OCI-LY7 (cell line): ENCODE results near the gene UBA1.

ENCODE experiments used
- EZH2phosphoT487 ChIP-seq: fragments of 200-600 bp; sonication (generic); IDR thresholded peaks from 2 replicates; pipeline ENCODE4 v1.6.1; 2018; ENCODE audit warnings: low read depth, borderline replicate concordance, mild to moderate bottlenecking, mixed run types, antibody characterized with exemption, low read length, moderate library complexity, mixed read lengths
- TF ChIP-seq, protein P1 (sequence below): fragments of 200-600 bp; sonication (generic); conservative IDR thresholded peaks from 2 replicates; pipeline ENCODE4 v1.5.1; 2014; ENCODE audit warnings: mild to moderate bottlenecking, antibody characterized with exemption, low read length, moderate library complexity, mixed read lengths

DNA sequence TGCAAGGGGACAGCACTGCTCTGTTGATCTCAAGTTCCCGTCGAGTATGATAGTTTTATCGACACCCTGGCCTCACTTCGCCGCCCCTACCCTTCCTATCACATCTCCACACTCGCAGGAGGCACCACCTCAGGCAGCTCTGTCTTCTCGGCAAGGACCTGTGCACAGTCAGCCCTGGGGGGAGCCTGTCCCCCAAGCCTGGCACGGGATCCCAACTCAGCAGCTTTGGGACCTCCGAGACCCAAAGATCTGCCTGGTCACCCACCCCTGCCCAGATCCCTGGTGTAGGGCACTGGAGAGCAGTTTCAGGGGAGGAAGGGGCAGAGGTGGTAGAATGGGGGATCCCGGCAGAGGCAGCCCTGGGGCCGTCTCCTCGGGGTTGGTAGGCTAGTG lies 18.0 kb upstream of the UBA1 start:
- TF ChIP-seq, protein P1, sequence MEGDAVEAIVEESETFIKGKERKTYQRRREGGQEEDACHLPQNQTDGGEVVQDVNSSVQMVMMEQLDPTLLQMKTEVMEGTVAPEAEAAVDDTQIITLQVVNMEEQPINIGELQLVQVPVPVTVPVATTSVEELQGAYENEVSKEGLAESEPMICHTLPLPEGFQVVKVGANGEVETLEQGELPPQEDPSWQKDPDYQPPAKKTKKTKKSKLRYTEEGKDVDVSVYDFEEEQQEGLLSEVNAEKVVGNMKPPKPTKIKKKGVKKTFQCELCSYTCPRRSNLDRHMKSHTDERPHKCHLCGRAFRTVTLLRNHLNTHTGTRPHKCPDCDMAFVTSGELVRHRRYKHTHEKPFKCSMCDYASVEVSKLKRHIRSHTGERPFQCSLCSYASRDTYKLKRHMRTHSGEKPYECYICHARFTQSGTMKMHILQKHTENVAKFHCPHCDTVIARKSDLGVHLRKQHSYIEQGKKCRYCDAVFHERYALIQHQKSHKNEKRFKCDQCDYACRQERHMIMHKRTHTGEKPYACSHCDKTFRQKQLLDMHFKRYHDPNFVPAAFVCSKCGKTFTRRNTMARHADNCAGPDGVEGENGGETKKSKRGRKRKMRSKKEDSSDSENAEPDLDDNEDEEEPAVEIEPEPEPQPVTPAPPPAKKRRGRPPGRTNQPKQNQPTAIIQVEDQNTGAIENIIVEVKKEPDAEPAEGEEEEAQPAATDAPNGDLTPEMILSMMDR, result no peak
- TF ChIP-seq EZH2phosphoT487, result no peak
